ENCODE measurements around the gene DLG5. TPM values are rescaled to one million over a fixed set of nuclear protein-coding genes. Genes with fewer than 3 reads are reported as not detected.

The DLG5 gene
- polyA plus RNA-seq, 1 of the 3 experiments (the other 2 are of a cell fraction) = 31.3 TPM

- TF ChIP-seq TEAD4 (IDR thresholded peaks at IDR 0.05; ENCODE audit: borderline replicate concordance, insufficient read depth) = no peak
- TF ChIP-seq RCOR1 (IDR thresholded peaks at IDR 0.05; ENCODE audit: low read length) = no peak
Measured at GRCh38 chr10:77905781-77906180, 20.8 kb downstream of the DLG5 start (continued).

GRCh38 chr10:77905086-77905748 is 21.3 kb downstream of the DLG5 start:
- H3K9ac ChIP-seq = no peak overlapping the region
- peaks cover 5% of the 10 kb centered on the region for H3F3A ChIP-seq (replicated peaks; ENCODE audit: insufficient read depth)
- H4K20me1 ChIP-seq (ENCODE audit: insufficient read depth) = peaks cover 78% of the 10 kb centered on the region
- no peaks in the 10 kb centered on the region for H3K9me3 ChIP-seq
- no peak for DNase-seq
- H3K4me3 ChIP-seq (ENCODE audit: low read depth in 2 of 2, low read length in 1 of 2) = no peak overlapping the region
- H3K27ac ChIP-seq (ENCODE audit: low read depth in 2 of 2, low read length in 1 of 2) = no peak overlapping the region
- no peak for TF ChIP-seq POLR2AphosphoS5 (IDR thresholded peaks at IDR 0.05; ENCODE audit: low read depth, low read length)
- no peak for TF ChIP-seq MXI1 (IDR thresholded peaks at IDR 0.05; ENCODE audit: low read depth, low read length)
- TF ChIP-seq SMC3 (IDR thresholded peaks at IDR 0.05; ENCODE audit: low read depth, low read length) = no peak
- TF ChIP-seq CHD2 (IDR thresholded peaks at IDR 0.05; ENCODE audit: low read length, partially characterized antibody) = no peak
- TF ChIP-seq EZH2phosphoT487 (IDR thresholded peaks at IDR 0.05; ENCODE audit: borderline replicate concordance, low read depth) = no peak
- TF ChIP-seq MEF2A (IDR thresholded peaks at IDR 0.05; ENCODE audit: borderline replicate concordance, low read depth) = no peak
- TF ChIP-seq RAD21 (IDR thresholded peaks at IDR 0.05; ENCODE audit: low read length) = no peak
- no peak for TF ChIP-seq YY1 (IDR thresholded peaks at IDR 0.05; ENCODE audit: low read depth)
- TF ChIP-seq NFIC (IDR thresholded peaks at IDR 0.05; ENCODE audit: borderline replicate concordance) = no peak
- no peak for TF ChIP-seq RCOR1 (IDR thresholded peaks at IDR 0.05; ENCODE audit: low read length)
- TF ChIP-seq SIN3A (IDR thresholded peaks at IDR 0.05; ENCODE audit: borderline replicate concordance, low read depth, low read length) = no peak
- no peak for TF ChIP-seq JUND (IDR thresholded peaks at IDR 0.05)
- no peak for TF ChIP-seq TEAD4 (IDR thresholded peaks at IDR 0.05; ENCODE audit: borderline replicate concordance, insufficient read depth)
- TF ChIP-seq, protein P1, sequence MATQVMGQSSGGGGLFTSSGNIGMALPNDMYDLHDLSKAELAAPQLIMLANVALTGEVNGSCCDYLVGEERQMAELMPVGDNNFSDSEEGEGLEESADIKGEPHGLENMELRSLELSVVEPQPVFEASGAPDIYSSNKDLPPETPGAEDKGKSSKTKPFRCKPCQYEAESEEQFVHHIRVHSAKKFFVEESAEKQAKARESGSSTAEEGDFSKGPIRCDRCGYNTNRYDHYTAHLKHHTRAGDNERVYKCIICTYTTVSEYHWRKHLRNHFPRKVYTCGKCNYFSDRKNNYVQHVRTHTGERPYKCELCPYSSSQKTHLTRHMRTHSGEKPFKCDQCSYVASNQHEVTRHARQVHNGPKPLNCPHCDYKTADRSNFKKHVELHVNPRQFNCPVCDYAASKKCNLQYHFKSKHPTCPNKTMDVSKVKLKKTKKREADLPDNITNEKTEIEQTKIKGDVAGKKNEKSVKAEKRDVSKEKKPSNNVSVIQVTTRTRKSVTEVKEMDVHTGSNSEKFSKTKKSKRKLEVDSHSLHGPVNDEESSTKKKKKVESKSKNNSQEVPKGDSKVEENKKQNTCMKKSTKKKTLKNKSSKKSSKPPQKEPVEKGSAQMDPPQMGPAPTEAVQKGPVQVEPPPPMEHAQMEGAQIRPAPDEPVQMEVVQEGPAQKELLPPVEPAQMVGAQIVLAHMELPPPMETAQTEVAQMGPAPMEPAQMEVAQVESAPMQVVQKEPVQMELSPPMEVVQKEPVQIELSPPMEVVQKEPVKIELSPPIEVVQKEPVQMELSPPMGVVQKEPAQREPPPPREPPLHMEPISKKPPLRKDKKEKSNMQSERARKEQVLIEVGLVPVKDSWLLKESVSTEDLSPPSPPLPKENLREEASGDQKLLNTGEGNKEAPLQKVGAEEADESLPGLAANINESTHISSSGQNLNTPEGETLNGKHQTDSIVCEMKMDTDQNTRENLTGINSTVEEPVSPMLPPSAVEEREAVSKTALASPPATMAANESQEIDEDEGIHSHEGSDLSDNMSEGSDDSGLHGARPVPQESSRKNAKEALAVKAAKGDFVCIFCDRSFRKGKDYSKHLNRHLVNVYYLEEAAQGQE (IDR thresholded peaks at IDR 0.05; ENCODE audit: low read depth, low read length) = no peak
- no peak for TF ChIP-seq NRF1 (IDR thresholded peaks at IDR 0.05; ENCODE audit: low read depth, low read length)
- TF ChIP-seq FOXM1 (IDR thresholded peaks at IDR 0.05; ENCODE audit: low read depth) = no peak
- TF ChIP-seq RFX5 (IDR thresholded peaks at IDR 0.05; ENCODE audit: low read length) = no peak
- no peak for TF ChIP-seq ZBTB33 (IDR thresholded peaks at IDR 0.05; ENCODE audit: borderline replicate concordance, low read depth)
- no peak for TF ChIP-seq USF2 (IDR thresholded peaks at IDR 0.05; ENCODE audit: borderline replicate concordance, low read depth, low read length)
- no peak for TF ChIP-seq TAF1 (IDR thresholded peaks at IDR 0.05; ENCODE audit: borderline replicate concordance, low read depth, low read length)
- CTCF ChIA-PET = interaction anchor here (0.8 kb wide), 1 partner anchor 69 kb away, joined by 3 read pairs; no protein-coding TSS in a partner anchor
- POLR2A ChIA-PET = interaction anchor here (0.5 kb wide), 2 partner anchors 12 to 22 kb away, joined by 3 read pairs; no protein-coding TSS in a partner anchor
- no peaks in the 10 kb centered on the region for H3K36me3 ChIP-seq (replicated peaks in 1 of 2; ENCODE audit: control insufficient read depth in 1 of 2, insufficient read depth in 2 of 2, low read length in 1 of 2)
- H3K27me3 ChIP-seq (ENCODE audit: insufficient read depth) = no peaks in the 10 kb centered on the region
- H2AFZ ChIP-seq (ENCODE audit: low read depth) = no peak overlapping the region
- peaks cover 99% of the 10 kb centered on the region for H3K79me2 ChIP-seq (ENCODE audit: insufficient read depth)
- no peaks in the 10 kb centered on the region for H3K9me2 ChIP-seq
- peaks cover 5 to 26% of the 10 kb centered on the region in 2 experiments; a peak in 1 of 4 replicates for H3K4me1 ChIP-seq (ENCODE audit: control insufficient read depth in 1 of 2, insufficient read depth in 2 of 2, low read depth in 1 of 2, low read length in 1 of 2)
- no peak overlapping the region for H3K4me2 ChIP-seq
- 84% methylated on average over 9 of the region's 9 CpGs for WGBS (ENCODE audit: low lambda C conversion rate)
